ENCODE data around the gene RPS6KA6.

- no peak for TF ChIP-seq CTCF (IDR thresholded peaks at IDR 0.05)
- no peak for TF ChIP-seq POLR2AphosphoS5 (IDR thresholded peaks at IDR 0.05)
- no peak for TF ChIP-seq POLR2A (IDR thresholded peaks at IDR 0.05)
- TF ChIP-seq EP300 (IDR thresholded peaks at IDR 0.05) = no peak
Measured at GRCh38 chrX:84133023-84133422, 55.0 kb downstream of the RPS6KA6 start.

Measured in stomach (tissue), 4 donors.